Uterus (tissue), 2 donors: Measurements from ENCODE around the gene NBEAL2.

Experiments
- CTCF ChIP-seq, 4 experiments: fragments of 200-600 bp in 2 of 4; fragments of 450-650 bp in 2 of 4; sonication (generic) in 2 of 4; IDR thresholded peaks; one replicate each; pipeline ENCODE4 v1.5.1; 2016 to 2019; ENCODE audit warnings: antibody characterized with exemption in 4 of 4, mild to moderate bottlenecking in 2 of 4, moderate library complexity in 1 of 4
- POLR2A ChIP-seq, 2 donors: fragments of 450-650 bp; IDR thresholded peaks; one replicate each; pipeline ENCODE4 v1.6.1; 2016; ENCODE audit warnings: antibody characterized with exemption in 2 of 2, mild to moderate bottlenecking in 1 of 2, moderate library complexity in 1 of 2

- TF ChIP-seq CTCF (IDR thresholded peaks at IDR 0.05) (no peak), POLR2A (IDR thresholded peaks at IDR 0.05) (no peak)
These were observed 19.3 kb upstream of the NBEAL2 start for GRCh38 chr3:46960081-46960701.
